ENCODE measurements around the gene HACD1. TPM values are rescaled to one million over a fixed set of nuclear protein-coding genes. Genes with fewer than 3 reads are reported as not detected.

HACD1 gene
- total RNA-seq, 4 donors from 2014 or later, result 11.0 to 23.8 (median 16.7) TPM

- intact Hi-C loops (cut with DNase I), result no loop called here
- TF ChIP-seq POLR2A (IDR thresholded peaks at IDR 0.05) (no peak), CTCF (IDR thresholded peaks at IDR 0.05) (no peak)
- H3K27ac ChIP-seq, result no peak overlapping the region
- H3K27me3 ChIP-seq, result no peaks in the 10 kb centered on the region
- no peaks in the 10 kb centered on the region for H3K9me3 ChIP-seq
- WGBS, 2 donors, result 57 to 58% methylated on average over 3 of the region's 3 CpGs
- no peaks in the 10 kb centered on the region for H3K4me1 ChIP-seq
- no peaks in the 10 kb centered on the region for H3K36me3 ChIP-seq
- no peak for DNase-seq
- H3K4me3 ChIP-seq, result no peak overlapping the region
These were observed 40.4 kb downstream of the HACD1 start for GRCh38 chr10:17576768-17577167.

- Histone ChIP-seq H3K4me3 (no peak overlapping the region), H3K4me1 (peaks cover 0 to 4% (median 0%) of the 10 kb centered on the region in 3 donors), H3K27me3 (no peaks in the 10 kb centered on the region), H3K27ac (no peak overlapping the region), H3K36me3 (no peaks in the 10 kb centered on the region), H3K9me3 (no peaks in the 10 kb centered on the region)
- intact Hi-C loops (cut with DNase I), result no loop called here
- TF ChIP-seq CTCF (IDR thresholded peaks at IDR 0.05) (no peak), POLR2A (IDR thresholded peaks at IDR 0.05) (no peak)
- DNase-seq, result no peak
- 94 to 98% methylated on average over 3 of the region's 3 CpGs for WGBS, 2 donors
These were observed 52.3 kb downstream of the HACD1 start for GRCh38 chr10:17564911-17565310.

- Histone ChIP-seq H3K27ac (no peak overlapping the region), H3K4me1 (peaks cover 0 to 4% (median 0%) of the 10 kb centered on the region in 3 donors), H3K36me3 (no peaks in the 10 kb centered on the region), H3K9me3 (no peaks in the 10 kb centered on the region), H3K4me3 (no peak overlapping the region), H3K27me3 (no peaks in the 10 kb centered on the region)
- TF ChIP-seq CTCF (IDR thresholded peaks at IDR 0.05), result no peak
- TF ChIP-seq POLR2A (IDR thresholded peaks at IDR 0.05), result no peak
- 37 to 39% methylated on average over 4 of the region's 4 CpGs for WGBS, 2 donors
- no peak for DNase-seq
- intact Hi-C loops (cut with DNase I), result no loop called here
These were observed 53.7 kb downstream of the HACD1 start for GRCh38 chr10:17563452-17563851.

GRCh38 chr10:17562614-17563013 is 54.6 kb downstream of the HACD1 start:
- no peak for DNase-seq
- intact Hi-C loops (cut with DNase I), result no loop called here
- H3K36me3 ChIP-seq, result no peaks in the 10 kb centered on the region
- H3K9me3 ChIP-seq, result no peaks in the 10 kb centered on the region
- 18 to 27% methylated on average over 8 of the region's 8 CpGs for WGBS, 2 donors
- H3K4me3 ChIP-seq, result no peak overlapping the region
- no peak overlapping the region for H3K27ac ChIP-seq
- H3K4me1 ChIP-seq, result peaks cover 0 to 4% (median 0%) of the 10 kb centered on the region in 3 donors
- TF ChIP-seq CTCF (IDR thresholded peaks at IDR 0.05), result no peak
- no peak for TF ChIP-seq POLR2A (IDR thresholded peaks at IDR 0.05)
- H3K27me3 ChIP-seq, result no peaks in the 10 kb centered on the region

- Histone ChIP-seq H3K27me3 (no peaks in the 10 kb centered on the region), H3K27ac (no peak overlapping the region), H3K4me3 (no peak overlapping the region), H3K36me3 (no peaks in the 10 kb centered on the region), H3K9me3 (no peaks in the 10 kb centered on the region), H3K4me1 (peaks cover 0 to 4% (median 0%) of the 10 kb centered on the region in 3 donors)
- TF ChIP-seq CTCF (IDR thresholded peaks at IDR 0.05), result no peak
- no peak for TF ChIP-seq POLR2A (IDR thresholded peaks at IDR 0.05)
- intact Hi-C loops (cut with DNase I), result no loop called here
- WGBS, 2 donors, result 43 to 61% methylated on average over 2 of the region's 2 CpGs
- no peak for DNase-seq
These were observed 56.1 kb downstream of the HACD1 start for GRCh38 chr10:17561111-17561510.

Measured in esophagus squamous epithelium (tissue), 5 donors.